Nephron progenitor cell (in vitro differentiated cells): Measurements from ENCODE around the gene RAB36.

ENCODE experiments used
- DNase-seq: peaks from one replicate; pipeline ENCODE4 v3.0.0; 2021
- H3K27ac Mint-ChIP-seq: 2 replicates; pipeline ENCODE4 v1.8.0; 2021; ENCODE audit warnings: mild to moderate bottlenecking, moderate library complexity, mixed read lengths
- H3K27me3 Mint-ChIP-seq: 2 replicates; pipeline ENCODE4 v1.8.0; 2021; ENCODE audit warnings: mild to moderate bottlenecking, low read depth, mixed read lengths; ENCODE audit not compliant: poor library complexity
- H3K36me3 Mint-ChIP-seq: 2 replicates; pipeline ENCODE4 v1.8.0; 2021; ENCODE audit warnings: low read depth, mixed read lengths
- H3K4me1 Mint-ChIP-seq: 2 replicates; pipeline ENCODE4 v1.8.0; 2021; ENCODE audit warnings: mixed read lengths
- H3K4me3 Mint-ChIP-seq: 2 replicates; pipeline ENCODE4 v1.8.0; 2021; ENCODE audit warnings: mild to moderate bottlenecking, moderate library complexity, mixed read lengths
- H3K9me3 Mint-ChIP-seq: 2 replicates; pipeline ENCODE4 v1.8.0; 2021; ENCODE audit warnings: mild to moderate bottlenecking, moderate library complexity, mixed read lengths
- CTCF ChIP-seq: fragments of 200-600 bp; sonication (generic); IDR thresholded peaks from 2 replicates; pipeline ENCODE4 v1.5.0; 2021; ENCODE audit warnings: antibody characterized with exemption

The RAB36 gene

GRCh38 chr22:23154461-23154860 lies 9.2 kb downstream of the RAB36 start:
- H3K9me3 Mint-ChIP-seq, result no peaks in the 10 kb centered on the region
- peaks cover 11% of the 10 kb centered on the region for H3K36me3 Mint-ChIP-seq
- TF ChIP-seq CTCF, result no peak
- peaks cover 13% of the 10 kb centered on the region for H3K27me3 Mint-ChIP-seq
- DNase-seq, result no peak
- H3K4me1 Mint-ChIP-seq, result peaks cover 44% of the 10 kb centered on the region
- no peak overlapping the region for H3K27ac Mint-ChIP-seq
- H3K4me3 Mint-ChIP-seq, result no peak overlapping the region

- no peak overlapping the region for H3K27ac Mint-ChIP-seq
- no peaks in the 10 kb centered on the region for H3K9me3 Mint-ChIP-seq
- no peak for TF ChIP-seq CTCF
- no peak overlapping the region for H3K4me3 Mint-ChIP-seq
- DNase-seq, result no peak
- peaks cover 6% of the 10 kb centered on the region for H3K36me3 Mint-ChIP-seq
- peaks cover 37% of the 10 kb centered on the region for H3K4me1 Mint-ChIP-seq
- H3K27me3 Mint-ChIP-seq, result peaks cover 13% of the 10 kb centered on the region
Observed at GRCh38 chr22:23155143-23155542, 9.9 kb downstream of the RAB36 start.

GRCh38 chr22:23155831-23156230 lies 10.6 kb downstream of the RAB36 start:
- Mint-ChIP-seq H3K27me3 (peaks cover 13% of the 10 kb centered on the region), H3K36me3 (peaks cover 6% of the 10 kb centered on the region), H3K27ac (no peak overlapping the region), H3K4me1 (peaks cover 33% of the 10 kb centered on the region), H3K9me3 (no peaks in the 10 kb centered on the region), H3K4me3 (no peak overlapping the region)
- no peak for DNase-seq
- TF ChIP-seq CTCF, result no peak

- Mint-ChIP-seq H3K9me3 (no peaks in the 10 kb centered on the region), H3K4me1 (peaks cover 30% of the 10 kb centered on the region), H3K27ac (no peak overlapping the region), H3K4me3 (no peak overlapping the region), H3K36me3 (peaks cover 6% of the 10 kb centered on the region), H3K27me3 (peaks cover 13% of the 10 kb centered on the region)
- DNase-seq, result no peak
- TF ChIP-seq CTCF, result no peak
Observed at GRCh38 chr22:23156286-23156685, 11.0 kb downstream of the RAB36 start.

- no peak for TF ChIP-seq CTCF
- Mint-ChIP-seq H3K36me3 (peaks cover 6% of the 10 kb centered on the region), H3K27ac (no peak overlapping the region), H3K9me3 (no peaks in the 10 kb centered on the region), H3K27me3 (peaks cover 16% of the 10 kb centered on the region), H3K4me1 (peaks cover 38% of the 10 kb centered on the region), H3K4me3 (no peak overlapping the region)
- DNase-seq, result no peak
Observed at GRCh38 chr22:23157560-23158515, 12.6 kb downstream of the RAB36 start.
